ENCODE results near the gene MIF. TPM values are rescaled to one million over a fixed set of nuclear protein-coding genes. Genes with fewer than 3 reads are reported as not detected.

MIF gene
- 100 to 1,000 TPM; 350 to 469 TPM for total RNA-seq

DNA sequence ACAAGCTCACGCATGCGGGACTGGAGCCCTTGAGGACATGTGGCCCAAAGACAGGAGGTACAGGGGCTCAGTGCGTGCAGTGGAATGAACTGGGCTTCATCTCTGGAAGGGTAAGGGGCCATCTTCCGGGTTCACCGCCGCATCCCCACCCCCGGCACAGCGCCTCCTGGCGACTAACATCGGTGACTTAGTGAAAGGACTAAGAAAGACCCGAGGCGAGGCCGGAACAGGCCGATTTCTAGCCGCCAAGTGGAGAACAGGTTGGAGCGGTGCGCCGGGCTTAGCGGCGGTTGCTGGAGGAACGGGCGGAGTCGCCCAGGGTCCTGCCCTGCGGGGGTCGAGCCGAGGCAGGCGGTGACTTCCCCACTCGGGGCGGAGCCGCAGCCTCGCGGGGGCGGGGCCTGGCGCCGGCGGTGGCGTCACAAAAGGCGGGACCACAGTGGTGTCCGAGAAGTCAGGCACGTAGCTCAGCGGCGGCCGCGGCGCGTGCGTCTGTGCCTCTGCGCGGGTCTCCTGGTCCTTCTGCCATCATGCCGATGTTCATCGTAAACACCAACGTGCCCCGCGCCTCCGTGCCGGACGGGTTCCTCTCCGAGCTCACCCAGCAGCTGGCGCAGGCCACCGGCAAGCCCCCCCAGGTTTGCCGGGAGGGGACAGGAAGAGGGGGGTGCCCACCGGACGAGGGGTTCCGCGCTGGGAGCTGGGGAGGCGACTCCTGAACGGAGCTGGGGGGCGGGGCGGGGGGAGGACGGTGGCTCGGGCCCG, at the start of gene MIF:
Gene MIF (plus strand): TSS at position 439 of the 765 bp plus-strand sequence. CDS start 92 bp downstream, at position 531.
- peak; percentile 86 to 88 for ATAC-seq (replicated peaks in 1 of 2)
- Mint-ChIP-seq H3K4me1 (ENCODE audit: low read depth) (peaks cover 38% of the 10 kb centered on the region), H3K27ac (peak within 1 kb of the TSS; percentile 94), H3K9me3 (no peaks in the 10 kb centered on the region), H3K4me3 (peak within 1 kb of the TSS; percentile 95 to 99), H3K36me3 (ENCODE audit: insufficient read depth in 2 of 2) (peaks cover 4 to 14% of the 10 kb centered on the region in 2 donors), H3K27me3 (ENCODE audit: low read depth) (no peaks in the 10 kb centered on the region)
- DNase-seq: peak; percentile 97 to 100

DNA sequence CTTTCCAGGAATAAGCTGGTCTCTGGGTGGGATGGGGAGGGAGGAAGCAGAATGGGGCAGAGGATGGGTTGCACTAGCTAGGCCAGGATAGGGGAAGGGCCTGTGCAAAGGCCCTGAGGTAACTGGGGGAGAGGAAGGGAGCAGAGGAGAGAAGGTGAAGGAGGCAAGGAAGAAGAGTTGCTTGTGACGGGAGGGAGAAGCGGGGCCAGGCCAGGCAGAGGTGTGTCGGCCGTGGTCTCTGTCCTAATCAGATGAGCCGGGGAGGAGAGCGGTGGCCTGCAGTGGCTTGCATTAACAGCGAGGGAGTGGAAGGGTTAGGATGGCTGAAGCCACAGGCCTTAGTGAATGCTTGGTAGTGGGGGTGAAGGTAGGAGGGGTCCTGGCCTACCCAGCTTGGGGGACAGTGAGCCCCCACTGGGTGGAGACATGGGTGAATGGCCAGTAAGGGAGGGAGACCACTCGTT, 49.4 kb upstream of the MIF start:
- Mint-ChIP-seq H3K4me3 (no peak overlapping the region), H3K27ac (no peak overlapping the region), H3K27me3 (ENCODE audit: low read depth) (peaks cover 16% of the 10 kb centered on the region), H3K4me1 (ENCODE audit: low read depth) (peaks cover 3% of the 10 kb centered on the region), H3K36me3 (ENCODE audit: insufficient read depth in 2 of 2) (no peaks in the 10 kb centered on the region), H3K9me3 (no peaks in the 10 kb centered on the region)
- DNase-seq (no peak), ATAC-seq (replicated peaks in 1 of 2) (no peak)

DNA sequence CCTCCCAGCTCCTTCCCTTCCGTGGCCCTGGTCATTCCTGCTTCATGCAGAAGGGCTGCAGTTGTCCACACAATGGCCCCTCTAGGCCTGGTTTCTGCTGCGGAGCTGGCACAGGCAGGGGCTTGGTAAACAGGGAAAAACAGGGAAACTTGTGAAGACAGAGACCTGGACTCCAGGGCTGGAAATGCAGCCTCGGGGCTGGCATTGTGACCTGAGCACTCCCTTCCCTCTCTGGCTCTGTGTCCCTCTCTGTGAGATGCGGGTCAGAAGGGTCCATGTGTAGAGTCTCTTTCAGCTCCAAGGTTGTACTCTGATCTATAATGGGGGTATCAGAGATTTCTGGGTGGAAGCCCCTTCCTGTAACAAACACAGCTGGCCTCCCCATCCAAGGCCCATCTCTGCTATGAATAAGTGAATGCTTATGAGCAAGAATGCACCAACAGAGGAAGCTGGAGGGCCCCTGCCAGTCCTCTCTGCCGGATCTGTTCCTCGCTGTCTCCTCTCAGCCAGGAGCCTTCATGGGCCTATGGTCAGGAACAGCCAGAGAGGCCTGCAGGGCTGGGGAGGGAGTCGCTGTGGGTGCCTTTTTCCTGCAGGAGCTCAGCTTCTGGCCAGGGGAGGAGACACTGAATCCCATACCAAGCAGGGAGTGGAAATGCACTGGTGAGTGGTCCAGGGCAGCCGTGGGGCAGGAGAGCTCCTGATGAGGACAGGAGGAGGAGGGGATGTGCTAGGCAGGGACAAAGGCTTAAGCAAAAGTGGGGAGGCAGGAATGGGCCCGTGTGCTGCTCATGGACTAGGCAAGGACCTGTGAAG, 48.7 kb upstream of the MIF start:
- no peaks in the 10 kb centered on the region for H3K9me3 Mint-ChIP-seq

DNA sequence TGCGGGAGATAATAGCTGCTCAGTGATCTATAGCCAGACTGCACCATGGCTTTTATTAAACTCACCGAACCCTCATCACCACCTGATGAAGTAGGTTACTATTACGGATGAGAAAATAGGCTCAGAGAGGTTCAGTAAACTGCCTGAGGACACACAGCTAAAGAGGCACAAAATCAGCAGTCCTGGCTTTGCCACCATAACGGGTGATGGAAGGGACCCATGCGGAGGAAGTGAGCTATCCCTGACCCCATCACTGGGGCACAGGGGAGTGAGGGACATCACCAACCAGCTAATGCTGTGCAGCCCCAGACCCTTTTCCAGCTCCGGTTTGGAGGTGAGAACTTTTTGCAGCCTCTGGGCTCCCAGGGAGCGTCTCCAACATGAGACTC, 48.1 kb upstream of the MIF start:
- Mint-ChIP-seq H3K4me1 (ENCODE audit: low read depth) (no peaks in the 10 kb centered on the region), H3K9me3 (no peaks in the 10 kb centered on the region), H3K4me3 (no peak overlapping the region), H3K36me3 (ENCODE audit: insufficient read depth in 2 of 2) (no peaks in the 10 kb centered on the region), H3K27ac (no peak overlapping the region), H3K27me3 (ENCODE audit: low read depth) (peaks cover 8% of the 10 kb centered on the region)
- no peak for ATAC-seq (replicated peaks in 1 of 2)
- DNase-seq: no peak

More for the DNA sequence above, 48.7 kb upstream of the MIF start:
- no peaks in the 10 kb centered on the region for H3K36me3 Mint-ChIP-seq (ENCODE audit: insufficient read depth in 2 of 2)
- H3K27ac Mint-ChIP-seq: no peak overlapping the region
- no peaks in the 10 kb centered on the region for H3K4me1 Mint-ChIP-seq (ENCODE audit: low read depth)
- peaks cover 14% of the 10 kb centered on the region for H3K27me3 Mint-ChIP-seq (ENCODE audit: low read depth)
- ATAC-seq (replicated peaks in 1 of 2) (no peak), DNase-seq (no peak)
- H3K4me3 Mint-ChIP-seq: no peak overlapping the region

DNA sequence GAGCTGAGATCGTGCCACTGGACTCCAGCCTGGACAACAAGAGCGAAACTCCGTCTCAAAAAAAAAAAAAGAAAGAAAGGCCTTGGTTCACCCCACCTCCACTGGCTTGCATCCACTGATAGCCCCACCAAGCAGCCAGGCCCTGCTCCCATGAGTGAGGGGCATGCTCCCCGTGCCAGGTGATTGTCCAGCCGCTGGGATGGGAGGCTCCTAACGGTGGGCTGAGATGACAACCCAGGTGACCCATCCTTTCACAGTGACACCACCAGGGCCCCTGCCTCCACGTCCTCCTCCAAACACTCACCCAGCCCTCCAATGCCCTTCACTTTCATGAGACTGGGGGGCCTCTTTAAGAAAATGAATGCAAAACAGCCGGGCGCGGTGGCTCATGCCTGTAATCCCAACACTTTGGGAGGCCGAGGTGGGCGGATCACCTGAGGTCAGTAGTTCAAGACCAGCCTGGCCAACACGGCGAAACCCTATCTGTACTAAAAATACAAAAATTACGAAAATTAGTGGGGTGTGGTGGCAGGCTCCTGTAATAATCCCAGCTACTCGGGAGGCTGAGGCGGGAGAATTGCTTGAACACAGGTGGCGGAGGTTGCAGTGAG, 46.8 kb upstream of the MIF start:
- Mint-ChIP-seq H3K27me3 (ENCODE audit: low read depth) (peaks cover 4% of the 10 kb centered on the region), H3K4me1 (ENCODE audit: low read depth) (no peaks in the 10 kb centered on the region), H3K4me3 (no peak overlapping the region), H3K9me3 (no peaks in the 10 kb centered on the region), H3K27ac (no peak overlapping the region), H3K36me3 (ENCODE audit: insufficient read depth in 2 of 2) (no peaks in the 10 kb centered on the region)
- no peak for ATAC-seq (replicated peaks in 1 of 2)
- no peak for DNase-seq

DNA sequence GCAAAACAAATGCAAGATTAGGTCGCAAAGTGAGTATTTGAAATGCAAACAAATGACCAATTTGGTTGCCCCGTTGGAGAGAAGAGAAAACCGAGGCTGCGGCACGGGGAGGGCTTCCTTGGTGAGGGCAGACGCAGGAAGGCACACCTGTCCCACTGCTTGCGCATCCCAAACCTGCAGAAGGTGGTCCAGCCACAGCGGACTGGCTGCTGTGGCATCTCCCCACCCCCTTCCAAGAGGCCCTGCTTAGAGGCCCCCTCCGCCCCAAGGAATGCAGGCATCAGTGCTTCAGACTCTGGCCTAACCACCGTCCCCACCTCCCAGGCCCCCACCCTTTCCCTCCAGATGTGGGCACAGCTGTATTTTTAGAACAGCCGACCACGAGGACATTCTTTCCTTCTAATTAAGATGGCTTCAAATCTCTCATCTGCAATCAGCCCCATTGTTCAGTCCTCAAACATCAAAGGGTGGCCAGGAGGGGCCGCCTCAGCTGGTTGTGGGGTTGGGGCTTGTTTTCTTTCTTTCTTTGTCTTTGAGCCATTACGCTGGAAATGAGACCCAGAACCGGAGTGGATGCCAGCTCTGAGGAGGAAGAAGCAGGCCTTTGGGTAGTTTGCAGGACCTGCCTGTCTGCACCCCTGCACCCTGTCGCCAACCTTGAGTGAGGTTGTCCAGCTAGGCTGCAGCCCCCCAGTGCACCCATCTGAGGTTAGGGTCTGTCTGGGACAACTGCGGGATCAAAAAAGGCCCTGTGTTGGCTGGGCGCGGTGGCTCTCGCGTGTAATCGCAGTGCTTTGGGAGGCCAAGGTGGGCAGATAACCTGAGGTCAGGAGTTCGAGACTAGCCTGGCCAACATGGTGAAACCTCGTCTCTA, 46.0 kb upstream of the MIF start:
- DNase-seq (no peak), ATAC-seq (replicated peaks in 1 of 2) (no peak)
- Mint-ChIP-seq H3K27me3 (ENCODE audit: low read depth) (peaks cover 4% of the 10 kb centered on the region), H3K9me3 (no peaks in the 10 kb centered on the region), H3K4me3 (no peak overlapping the region), H3K27ac (no peak overlapping the region), H3K4me1 (ENCODE audit: low read depth) (no peaks in the 10 kb centered on the region), H3K36me3 (ENCODE audit: insufficient read depth in 2 of 2) (no peaks in the 10 kb centered on the region)

DNA sequence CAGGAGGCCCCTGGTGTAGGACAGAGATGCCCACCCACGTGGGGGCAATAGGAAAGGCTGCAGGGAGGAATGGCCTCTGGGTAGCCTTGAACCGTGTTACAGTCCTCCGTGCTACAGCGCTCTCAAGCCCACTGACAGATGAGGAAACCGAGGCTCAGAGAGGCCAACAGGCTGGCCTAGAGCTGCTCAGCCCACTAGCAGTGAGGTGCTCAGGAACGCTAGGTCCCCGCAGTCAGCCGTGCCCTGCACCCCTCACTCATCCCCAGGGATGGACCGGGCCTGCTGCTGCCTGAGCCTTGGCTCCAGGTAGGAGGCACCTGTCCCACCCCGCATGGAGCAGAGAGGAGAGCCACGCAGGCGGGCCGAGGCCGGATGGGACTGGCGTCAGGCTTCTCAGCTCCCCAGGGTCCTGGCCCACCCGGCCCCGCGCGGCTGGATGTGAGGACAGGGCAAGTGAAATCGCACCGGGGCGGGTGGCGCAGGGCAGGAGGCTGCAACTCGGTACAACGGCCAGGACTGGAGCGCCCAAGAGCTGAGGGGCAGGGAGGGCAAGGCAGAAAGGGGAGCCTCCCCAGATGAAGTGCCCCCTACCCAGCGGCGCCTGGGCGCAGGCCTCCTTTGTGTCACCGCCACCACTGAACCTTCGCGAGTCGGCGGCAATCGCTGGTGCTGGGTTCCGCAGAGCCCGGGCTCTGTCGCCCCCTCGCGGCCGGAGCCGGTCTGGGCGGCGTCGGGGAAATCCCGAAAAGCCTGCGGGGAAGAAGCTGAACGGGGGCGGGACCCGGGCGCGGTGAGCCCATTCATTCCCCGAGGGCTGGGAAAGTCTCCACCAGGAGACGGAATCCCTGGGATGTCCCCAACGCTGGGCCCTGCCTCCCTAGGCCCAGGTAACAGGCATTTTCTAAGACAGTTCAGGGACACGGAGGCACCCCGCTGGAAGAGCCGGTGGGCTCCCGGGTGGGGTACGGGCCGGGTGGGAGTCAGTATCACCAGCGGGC, 44.9 kb upstream of the MIF start:
- H3K4me1 Mint-ChIP-seq (ENCODE audit: low read depth): no peaks in the 10 kb centered on the region
- H3K9me3 Mint-ChIP-seq: no peaks in the 10 kb centered on the region
- H3K36me3 Mint-ChIP-seq (ENCODE audit: insufficient read depth in 2 of 2): no peaks in the 10 kb centered on the region
- H3K27ac Mint-ChIP-seq: no peak overlapping the region
- peak overlapping the region; percentile 49 to 54 for H3K4me3 Mint-ChIP-seq
- ATAC-seq (replicated peaks in 1 of 2): peak; percentile 88 to 92
- peak; percentile 86 to 93 for DNase-seq
- H3K27me3 Mint-ChIP-seq (ENCODE audit: low read depth): peaks cover 4% of the 10 kb centered on the region

DNA sequence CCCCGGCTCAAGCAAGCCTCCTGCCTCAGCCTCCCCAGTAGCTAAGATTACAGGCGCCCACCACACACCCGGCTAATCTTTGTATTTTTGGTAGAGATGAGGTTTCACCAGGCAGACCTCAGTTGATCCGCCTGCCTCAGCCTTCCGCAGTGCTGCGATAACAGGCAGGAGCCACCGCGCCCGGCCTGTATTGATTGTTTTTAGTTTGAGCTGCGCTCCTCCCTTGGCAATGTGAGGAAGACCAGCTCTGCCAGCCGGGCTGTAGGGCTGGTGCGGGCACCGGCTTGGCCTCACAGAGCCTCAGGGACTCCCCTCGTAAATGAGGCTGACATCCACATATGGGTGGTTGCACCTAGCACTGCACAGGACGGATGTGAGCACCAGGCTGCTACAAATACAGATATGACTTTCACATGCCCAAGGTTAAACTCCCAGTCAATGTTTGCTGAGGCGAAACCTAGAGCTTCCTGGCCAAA, 44.0 kb upstream of the MIF start:
- no peak for DNase-seq
- H3K4me3 Mint-ChIP-seq: peak overlapping the region; percentile 40 to 52
- H3K9me3 Mint-ChIP-seq: no peaks in the 10 kb centered on the region
- H3K27ac Mint-ChIP-seq: no peak overlapping the region
- no peaks in the 10 kb centered on the region for H3K36me3 Mint-ChIP-seq (ENCODE audit: insufficient read depth in 2 of 2)
- peaks cover 4% of the 10 kb centered on the region for H3K27me3 Mint-ChIP-seq (ENCODE audit: low read depth)
- H3K4me1 Mint-ChIP-seq (ENCODE audit: low read depth): no peaks in the 10 kb centered on the region
- no peak for ATAC-seq (replicated peaks in 1 of 2)

DNA sequence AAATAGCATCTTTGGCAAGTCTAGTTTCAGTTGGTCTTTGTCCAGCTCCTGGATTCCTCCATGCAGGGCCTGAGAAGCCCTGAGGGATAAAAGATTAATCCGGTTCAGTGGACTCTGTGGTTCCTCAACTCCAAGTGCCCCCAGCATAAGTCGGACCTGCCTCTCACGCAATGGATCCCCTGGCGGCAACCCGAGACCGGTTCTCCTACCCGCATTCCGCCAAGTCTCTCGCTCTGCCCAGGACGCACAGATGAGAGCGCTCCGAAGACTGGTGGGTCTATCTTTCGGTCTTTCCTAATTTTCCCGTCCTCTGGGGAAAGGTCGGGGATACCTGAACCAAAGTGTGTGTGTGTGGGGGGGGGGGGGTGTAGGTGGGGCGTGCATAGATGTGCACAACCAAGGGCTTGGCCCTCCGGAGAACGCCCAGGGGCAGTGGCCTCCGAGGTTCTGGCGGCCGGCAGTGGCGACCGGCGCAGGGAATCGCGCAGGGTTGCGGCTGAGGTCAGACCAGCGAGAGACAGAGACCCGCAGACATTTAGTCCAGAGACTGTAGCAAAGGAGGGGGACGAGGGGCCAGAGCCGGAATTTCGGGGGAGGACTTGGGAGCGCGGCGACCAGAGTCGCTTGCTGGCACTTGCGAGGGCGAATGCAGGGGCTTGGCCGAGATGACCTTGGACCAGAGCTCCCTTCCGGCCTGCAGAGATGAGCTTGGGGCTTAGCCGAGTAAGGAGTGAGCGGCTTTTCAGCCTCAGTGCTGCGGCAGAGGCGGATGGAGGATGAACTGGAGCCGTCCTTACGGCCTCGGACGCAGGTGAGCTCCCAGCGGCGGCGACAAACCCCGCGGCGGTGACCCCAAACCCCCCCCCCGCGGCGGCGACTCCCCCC, 37.2 kb upstream of the MIF start:
- Mint-ChIP-seq H3K27ac (peak overlapping the region; percentile 64), H3K27me3 (ENCODE audit: low read depth) (no peaks in the 10 kb centered on the region), H3K9me3 (no peaks in the 10 kb centered on the region), H3K36me3 (ENCODE audit: insufficient read depth in 2 of 2) (no peaks in the 10 kb centered on the region), H3K4me3 (peak overlapping the region; percentile 91 to 94), H3K4me1 (ENCODE audit: low read depth) (peaks cover 25% of the 10 kb centered on the region)
- ATAC-seq (replicated peaks in 1 of 2): peak; percentile 56 to 65
- DNase-seq: peak; percentile 25 to 35

DNA sequence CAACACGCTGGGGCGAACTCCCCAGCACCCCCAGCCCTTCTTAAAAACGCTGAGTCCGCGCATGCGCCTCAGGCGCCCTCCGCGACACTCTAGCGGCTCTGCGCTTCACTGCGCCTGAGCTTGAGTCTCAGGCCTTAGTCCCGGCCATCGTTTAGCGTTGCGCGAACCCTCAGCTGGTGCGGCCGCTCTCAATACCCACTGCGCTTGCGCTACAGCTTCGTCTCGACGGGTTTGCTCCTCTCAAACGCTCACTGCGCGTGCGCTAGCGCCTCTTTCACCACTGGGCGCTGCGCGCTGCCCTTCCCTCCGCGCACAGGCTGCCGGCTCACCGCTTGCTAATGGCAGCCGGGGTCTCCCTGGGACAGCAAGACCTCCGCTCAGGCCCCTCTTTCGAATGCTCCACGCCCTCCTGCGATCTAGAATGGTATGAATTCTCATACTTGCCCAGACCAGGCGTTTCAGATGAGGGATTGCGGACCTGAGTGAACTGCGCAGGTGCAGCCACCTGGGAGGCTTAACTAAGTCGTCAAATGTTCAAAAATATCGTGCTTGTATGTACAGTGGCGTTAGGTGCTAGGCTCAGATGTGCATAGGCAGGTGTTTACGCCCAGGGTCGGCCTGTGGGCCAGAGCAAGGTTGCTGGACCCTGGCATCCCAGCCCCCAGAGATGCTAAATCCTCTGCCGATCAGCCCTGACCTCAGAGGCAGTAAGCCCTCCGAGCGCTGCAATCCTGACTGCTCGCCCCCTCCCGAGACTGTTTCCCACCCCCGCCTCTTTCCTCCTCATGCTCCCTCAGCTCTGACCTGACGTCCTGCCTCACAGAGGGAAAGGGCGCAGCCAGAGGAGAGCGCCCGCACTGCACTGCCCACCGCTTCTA, 36.3 kb upstream of the MIF start, which contains the start of gene SLC2A11:
Gene SLC2A11 (plus strand): TSS at position 270 of the 878 bp plus-strand sequence. CDS start 125 bp downstream, at position 395.
- Mint-ChIP-seq H3K4me1 (ENCODE audit: low read depth) (peaks cover 25% of the 10 kb centered on the region), H3K36me3 (ENCODE audit: insufficient read depth in 2 of 2) (no peaks in the 10 kb centered on the region), H3K27ac (peak within 1 kb of the TSS; percentile 88), H3K9me3 (no peaks in the 10 kb centered on the region), H3K4me3 (peak within 1 kb of the TSS; percentile 91 to 94), H3K27me3 (ENCODE audit: low read depth) (no peaks in the 10 kb centered on the region)
- DNase-seq (peak; percentile 94 to 97), ATAC-seq (replicated peaks in 1 of 2) (peak; percentile 96 to 97)

Measured in activated T-cell treated with anti-CD3 and anti-CD28 coated beads, Interleukin-2, amount 50 U/mL, for 72 hours (primary cell).